Endothelial cell of umbilical vein (primary cell): ENCODE data around the gene CHGA. TPM values are rescaled to one million over a fixed set of nuclear protein-coding genes. Genes with fewer than 3 reads are reported as not detected.

Source experiments
- BruUV-seq: library from RNA; stranded (reverse); fragments of 400-500 nt; replicated peaks from 2 replicates; lab custom pipeline; 2021; lab: Mats Ljungman, UMichigan
- CTCF ChIA-PET: fragments of 300-600, 350-600 bp; sonication (Branson Sonifier 250); formaldehyde crosslinking; loops from one replicate; lab custom pipeline; 2021; ENCODE audit warnings: antibody characterized with exemption, inconsistent platforms; lab: Charles Lee
- POLR2A ChIA-PET: fragments of 300-600, 350-600 bp; sonication (Branson Sonifier 250); formaldehyde crosslinking; loops from one replicate; lab custom pipeline; 2021; ENCODE audit warnings: antibody characterized with exemption, inconsistent platforms; lab: Charles Lee
- DNase-seq: peaks from one replicate; pipeline ENCODE4 v3.0.0-alpha.2; 2011; ENCODE audit warnings: low read depth, low spot score
- FAIRE-seq: peaks from 2 replicates; lab custom pipeline; 2011; peaks lifted over from hg19 to GRCh38; lab: Jason Lieb, UNC
- H2AFZ ChIP-seq: 2 replicates; pipeline ENCODE4 v1.6.0; 2012; ENCODE audit warnings: low read depth, low read length, control low read depth, inconsistent platforms
- H3K27ac ChIP-seq: 2 replicates; pipeline ENCODE4 v1.5.1; 2011; ENCODE audit warnings: low read depth, mild to moderate bottlenecking, control low read depth, low read length, moderate library complexity; ENCODE audit not compliant: insufficient read depth
- H3K27me3 ChIP-seq, 2 experiments: 2 replicates each; pipeline versions ENCODE4 v1.6.0 to v1.6.1; 2011; ENCODE audit warnings: low read length in 2 of 2, mixed read lengths in 1 of 2; ENCODE audit not compliant: control insufficient read depth in 2 of 2, insufficient read depth in 2 of 2
- H3K36me3 ChIP-seq, 2 experiments: 2 replicates in 1 of 2; 3 replicates in 1 of 2; pipeline ENCODE4 v1.5.1; 2011; ENCODE audit warnings: low read length in 2 of 2, mild to moderate bottlenecking in 1 of 2, moderate library complexity in 1 of 2; ENCODE audit not compliant: control insufficient read depth in 2 of 2, insufficient read depth in 2 of 2; ENCODE audit errors: extremely low read depth in 1 of 2
- H3K4me1 ChIP-seq: 3 replicates; pipeline ENCODE4 v1.5.1; 2011; ENCODE audit warnings: mild to moderate bottlenecking, low read length; ENCODE audit not compliant: control insufficient read depth, insufficient read depth; ENCODE audit errors: extremely low read depth
- H3K4me2 ChIP-seq: 2 replicates; pipeline ENCODE4 v1.6.1; 2011; ENCODE audit warnings: low read length, control low read depth, mixed read lengths; ENCODE audit not compliant: insufficient read depth
- H3K4me3 ChIP-seq, 3 experiments: fragments of 200-600 bp in 1 of 3; sonication (generic), shearing (Covaris generic) in 1 of 3; replicated peaks in 1 of 3; 2 replicates each; pipeline ENCODE4 v1.5.1; 2011 to 2016; ENCODE audit warnings: control low read depth in 3 of 3, low read length in 3 of 3, mild to moderate bottlenecking in 2 of 3, inconsistent platforms in 1 of 3, low read depth in 1 of 3, moderate library complexity in 1 of 3; ENCODE audit not compliant: insufficient read depth in 1 of 3
- H3K79me2 ChIP-seq: 2 replicates; pipeline ENCODE4 v1.6.0; 2012; ENCODE audit warnings: low read length, inconsistent platforms; ENCODE audit not compliant: control insufficient read depth, insufficient read depth
- H3K9ac ChIP-seq: replicated peaks from 2 replicates; pipeline ENCODE3; 2011; ENCODE audit warnings: low read length, control low read depth; ENCODE audit not compliant: insufficient read depth; ENCODE audit errors: extremely low read depth
- H3K9me1 ChIP-seq: replicated peaks from 3 replicates; pipeline ENCODE4 v1.6.0; 2011; ENCODE audit warnings: mild to moderate bottlenecking, low read length; ENCODE audit not compliant: control insufficient read depth, insufficient read depth; ENCODE audit errors: extremely low read depth
- H3K9me3 ChIP-seq: replicated peaks from 2 replicates; pipeline ENCODE4 v1.5.1; 2012; ENCODE audit warnings: low read length, inconsistent platforms; ENCODE audit not compliant: control insufficient read depth, insufficient read depth
- H4K20me1 ChIP-seq: replicated peaks from 2 replicates; pipeline ENCODE3; 2011; ENCODE audit warnings: mild to moderate bottlenecking, low read length; ENCODE audit not compliant: control insufficient read depth, insufficient read depth; ENCODE audit errors: extremely low read depth
- EZH2 ChIP-seq: IDR thresholded peaks from 2 replicates; pipeline ENCODE4 v1.6.1; 2012; ENCODE audit warnings: borderline replicate concordance, low read depth, mild to moderate bottlenecking, moderate library complexity, low read length, inconsistent platforms; ENCODE audit not compliant: severe bottlenecking
- GATA2 ChIP-seq: IDR thresholded peaks from 2 replicates; pipeline ENCODE4 v1.7.0; 2011; ENCODE audit warnings: low read depth, mild to moderate bottlenecking, moderate library complexity, mixed read lengths, low read length; ENCODE audit not compliant: insufficient read length, insufficient read depth
- dilution Hi-C: fragments of 300-500 bp; cut with MboI; formaldehyde crosslinking; loops from one replicate; pipeline ENCODE4 v1.15.0; 2019; ENCODE audit warnings: low sequenced_read_pairs; ENCODE audit not compliant: extremely low pct_ligation_motif_present
- intact Hi-C: fragments of 100-400 bp; cut with micrococcal nuclease; formaldehyde crosslinking; loops from one replicate; pipeline ENCODE4 v1.10.0; 2022
- polyA plus RNA-seq, 4 experiments: library from polyadenylated mRNA; depleted of rRNA in 3 of 4; stranded (reverse) in 3 of 4; unstranded in 1 of 4; fragments of >200 nt; gene quantifications; 2 replicates each; pipeline versions ENCODE4 v1.2.1 to v1.2.3, GENCODE V29; 2011 to 2012; ENCODE audit warnings: missing spikeins in 1 of 4
- total RNA-seq: library from RNA; stranded (reverse); gene quantifications from 2 replicates; pipeline ENCODE4 v1.2.3, GENCODE V29; 2021
- TF ChIP-seq, protein P1 (sequence below), 2 donors: IDR thresholded peaks; 1 replicate in 1 of 2; 2 replicates in 1 of 2; pipeline ENCODE4 v1.5.1; 2011; ENCODE audit warnings: low read length in 2 of 2, mild to moderate bottlenecking in 2 of 2, moderate library complexity in 2 of 2, control low read depth in 1 of 2, inconsistent platforms in 1 of 2, low read depth in 1 of 2; ENCODE audit not compliant: insufficient read depth in 1 of 2; ENCODE audit errors: extremely low read depth in 1 of 2

The CHGA gene
- total and polyA plus RNA-seq, 2 donors (not counting 3 experiments of a cell fraction or from before 2014, with no cell fraction given): not detected

DNA sequence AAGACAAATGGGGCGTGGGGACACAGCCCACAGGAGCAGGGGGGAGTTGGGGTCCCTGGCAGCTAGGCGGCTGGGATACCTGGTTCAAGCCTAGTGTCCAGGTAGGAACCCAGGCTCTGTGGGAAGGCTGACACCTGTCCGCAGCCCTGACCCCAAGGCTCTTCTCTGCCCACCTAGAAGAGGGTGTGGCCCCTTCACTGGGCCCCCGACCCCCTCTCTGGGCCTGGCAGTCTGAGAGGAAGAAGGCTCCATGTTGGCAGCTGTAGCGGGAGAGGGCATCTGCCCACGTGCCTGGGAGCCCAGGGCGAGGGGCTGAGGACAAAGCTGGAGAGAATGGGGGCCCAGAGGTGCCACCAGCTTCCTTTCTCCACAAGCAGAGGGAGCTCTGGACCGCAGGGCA is 10.5 kb downstream of the CHGA start:
- TF ChIP-seq, protein P1, sequence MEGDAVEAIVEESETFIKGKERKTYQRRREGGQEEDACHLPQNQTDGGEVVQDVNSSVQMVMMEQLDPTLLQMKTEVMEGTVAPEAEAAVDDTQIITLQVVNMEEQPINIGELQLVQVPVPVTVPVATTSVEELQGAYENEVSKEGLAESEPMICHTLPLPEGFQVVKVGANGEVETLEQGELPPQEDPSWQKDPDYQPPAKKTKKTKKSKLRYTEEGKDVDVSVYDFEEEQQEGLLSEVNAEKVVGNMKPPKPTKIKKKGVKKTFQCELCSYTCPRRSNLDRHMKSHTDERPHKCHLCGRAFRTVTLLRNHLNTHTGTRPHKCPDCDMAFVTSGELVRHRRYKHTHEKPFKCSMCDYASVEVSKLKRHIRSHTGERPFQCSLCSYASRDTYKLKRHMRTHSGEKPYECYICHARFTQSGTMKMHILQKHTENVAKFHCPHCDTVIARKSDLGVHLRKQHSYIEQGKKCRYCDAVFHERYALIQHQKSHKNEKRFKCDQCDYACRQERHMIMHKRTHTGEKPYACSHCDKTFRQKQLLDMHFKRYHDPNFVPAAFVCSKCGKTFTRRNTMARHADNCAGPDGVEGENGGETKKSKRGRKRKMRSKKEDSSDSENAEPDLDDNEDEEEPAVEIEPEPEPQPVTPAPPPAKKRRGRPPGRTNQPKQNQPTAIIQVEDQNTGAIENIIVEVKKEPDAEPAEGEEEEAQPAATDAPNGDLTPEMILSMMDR (IDR thresholded peaks at IDR 0.05; ENCODE audit: extremely low read depth in 1 of 2, insufficient read depth in 1 of 2, low read depth in 1 of 2, low read length in 2 of 2): no peak
- no peak for TF ChIP-seq EZH2
- Histone ChIP-seq H3K36me3 (no peaks in the 10 kb centered on the region), H3K4me1 (no peaks in the 10 kb centered on the region), H3K27me3 (no peaks in the 10 kb centered on the region), H3K9ac (no peak overlapping the region), H2AFZ (no peak overlapping the region), H3K9me1 (no peaks in the 10 kb centered on the region), H3K79me2 (no peaks in the 10 kb centered on the region), H3K4me3 (no peak overlapping the region), H3K9me3 (no peaks in the 10 kb centered on the region), H4K20me1 (no peaks in the 10 kb centered on the region), H3K4me2 (no peak overlapping the region), H3K27ac (no peak overlapping the region)
- dilution Hi-C loops (no loop called here), intact Hi-C loops (no loop called here)
- DNase-seq (no peak), FAIRE-seq (no peak)
- ChIA-PET CTCF (interaction anchor here (1.8 kb wide), 1 partner anchor 199 kb away, joined by 5 read pairs; no protein-coding TSS in a partner anchor), POLR2A (no interaction called here)
- BruUV-seq: no TSS peak

DNA sequence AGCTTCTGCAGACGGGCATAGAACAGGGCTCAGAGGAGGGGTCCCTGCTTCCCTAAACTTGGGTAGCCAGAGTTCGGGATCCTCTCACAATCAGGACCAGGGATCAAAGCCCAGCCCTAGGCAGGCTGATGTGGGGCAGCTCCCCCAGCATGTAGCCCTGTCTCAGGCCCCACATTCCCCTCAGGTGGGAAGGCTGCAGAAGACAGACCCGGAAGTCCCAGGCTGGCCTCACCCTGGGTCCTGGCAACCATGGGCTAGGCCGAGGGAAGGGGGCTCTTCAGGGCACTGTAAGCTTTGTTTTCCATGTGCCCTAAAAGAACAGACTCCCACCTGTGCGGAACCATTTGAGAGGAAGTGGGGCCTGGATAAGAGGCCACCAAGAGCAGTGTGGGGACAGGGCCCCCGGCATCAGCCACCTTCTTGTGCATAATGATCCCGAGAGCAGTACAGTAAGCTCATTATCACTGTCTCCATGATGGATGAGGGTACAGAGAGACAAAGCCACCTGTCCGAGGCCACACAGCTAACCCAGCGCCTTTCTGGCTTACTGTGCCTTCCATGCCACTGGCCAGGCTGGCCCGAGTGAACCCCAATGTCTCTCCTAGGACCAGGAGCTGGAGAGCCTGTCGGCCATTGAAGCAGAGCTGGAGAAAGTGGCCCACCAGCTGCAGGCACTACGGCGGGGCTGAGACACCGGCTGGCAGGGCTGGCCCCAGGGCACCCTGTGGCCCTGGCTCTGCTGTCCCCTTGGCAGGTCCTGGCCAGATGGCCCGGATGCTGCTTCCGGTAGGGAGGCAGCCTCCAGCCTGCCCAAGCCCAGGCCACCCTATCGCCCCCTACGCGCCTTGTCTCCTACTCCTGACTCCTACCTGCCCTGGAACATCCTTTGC is 11.5 kb downstream of the CHGA start:
- Histone ChIP-seq H3K4me3 (no peak overlapping the region), H4K20me1 (no peaks in the 10 kb centered on the region), H3K4me2 (no peak overlapping the region), H3K9me3 (no peaks in the 10 kb centered on the region), H3K9ac (no peak overlapping the region), H3K27me3 (no peaks in the 10 kb centered on the region), H2AFZ (no peak overlapping the region), H3K9me1 (no peaks in the 10 kb centered on the region), H3K4me1 (no peaks in the 10 kb centered on the region), H3K36me3 (no peaks in the 10 kb centered on the region), H3K79me2 (no peaks in the 10 kb centered on the region), H3K27ac (no peak overlapping the region)
- ChIA-PET POLR2A (no interaction called here), CTCF (interaction anchor here (1.2 kb wide), 1 partner anchor 198 kb away, joined by 4 read pairs; no protein-coding TSS in a partner anchor)
- no peak for TF ChIP-seq GATA2
- no TSS peak for BruUV-seq
- dilution Hi-C loops (no loop called here), intact Hi-C loops (no loop called here)
- DNase-seq (no peak), FAIRE-seq (no peak)
